ENCODE data around the gene AGBL1.

Gene AGBL1

GRCh38 chr15:86162641-86163040 is 83.0 kb downstream of the AGBL1 start:
- in situ Hi-C loops (cut with MboI; ENCODE audit: low sequenced_read_pairs), result no loop called here

GRCh38 chr15:86163816-86164215 is 84.1 kb downstream of the AGBL1 start:
- in situ Hi-C loops (cut with MboI; ENCODE audit: low sequenced_read_pairs), result no loop called here

DNA sequence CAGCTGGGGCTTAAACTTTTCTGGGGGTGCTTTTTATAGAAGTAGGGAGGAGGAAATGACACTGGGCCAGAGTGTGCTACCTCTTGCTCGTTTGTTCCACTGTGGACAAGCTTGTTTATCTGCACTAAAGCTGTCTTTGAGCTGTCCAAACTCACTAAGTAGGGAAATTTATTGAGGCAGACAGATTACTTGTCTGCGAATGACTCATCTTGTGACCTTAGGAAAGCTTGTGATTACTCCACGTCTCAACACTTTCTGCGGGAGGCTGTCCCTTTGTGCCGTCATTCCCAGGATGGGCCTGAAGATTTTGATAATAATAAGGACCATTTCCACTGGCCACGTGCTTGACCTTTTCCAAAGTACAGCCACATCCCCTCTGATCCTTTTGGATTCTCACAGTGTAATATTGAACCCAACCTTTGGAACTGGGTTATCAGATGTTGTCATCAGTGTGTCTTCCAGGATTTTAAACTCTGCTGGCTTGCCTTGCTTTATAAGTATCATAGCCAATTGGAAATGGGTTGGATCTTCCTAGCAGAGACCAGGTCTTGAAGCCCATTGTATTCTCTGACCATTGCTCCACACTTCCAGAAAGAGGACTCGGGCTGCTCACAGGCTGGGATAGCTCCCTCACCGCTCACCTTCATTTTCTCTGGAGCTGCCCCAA is 84.7 kb downstream of the AGBL1 start:
- in situ Hi-C loops (cut with MboI; ENCODE audit: low sequenced_read_pairs), result no loop called here

GRCh38 chr15:86165265-86166211 is 85.9 kb downstream of the AGBL1 start:
- in situ Hi-C loops (cut with MboI; ENCODE audit: low sequenced_read_pairs), result no loop called here

- in situ Hi-C loops (cut with MboI; ENCODE audit: low sequenced_read_pairs), result no loop called here
Measured at GRCh38 chr15:86167841-86168240, 88.2 kb downstream of the AGBL1 start.

DNA sequence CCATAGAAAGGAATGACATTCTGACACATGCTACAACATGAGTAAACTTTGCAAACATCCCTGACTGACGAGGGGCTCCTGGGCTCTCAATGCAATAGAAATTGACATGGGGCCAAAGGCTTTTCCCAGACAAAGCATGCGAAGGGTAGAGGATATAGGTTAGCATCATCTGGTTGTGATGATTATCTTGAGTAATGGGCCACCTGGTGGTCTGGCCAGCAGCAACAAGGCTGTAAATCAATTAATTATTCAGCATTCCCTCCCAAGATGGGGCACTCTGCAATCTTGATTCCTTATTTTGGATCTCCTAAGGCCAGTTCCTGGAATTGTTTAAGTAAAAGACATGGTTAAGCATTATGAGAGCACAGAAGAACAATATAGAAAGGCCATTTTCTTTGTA is 99.2 kb downstream of the AGBL1 start:
- in situ Hi-C loops (cut with MboI; ENCODE audit: low sequenced_read_pairs), result no loop called here

DNA sequence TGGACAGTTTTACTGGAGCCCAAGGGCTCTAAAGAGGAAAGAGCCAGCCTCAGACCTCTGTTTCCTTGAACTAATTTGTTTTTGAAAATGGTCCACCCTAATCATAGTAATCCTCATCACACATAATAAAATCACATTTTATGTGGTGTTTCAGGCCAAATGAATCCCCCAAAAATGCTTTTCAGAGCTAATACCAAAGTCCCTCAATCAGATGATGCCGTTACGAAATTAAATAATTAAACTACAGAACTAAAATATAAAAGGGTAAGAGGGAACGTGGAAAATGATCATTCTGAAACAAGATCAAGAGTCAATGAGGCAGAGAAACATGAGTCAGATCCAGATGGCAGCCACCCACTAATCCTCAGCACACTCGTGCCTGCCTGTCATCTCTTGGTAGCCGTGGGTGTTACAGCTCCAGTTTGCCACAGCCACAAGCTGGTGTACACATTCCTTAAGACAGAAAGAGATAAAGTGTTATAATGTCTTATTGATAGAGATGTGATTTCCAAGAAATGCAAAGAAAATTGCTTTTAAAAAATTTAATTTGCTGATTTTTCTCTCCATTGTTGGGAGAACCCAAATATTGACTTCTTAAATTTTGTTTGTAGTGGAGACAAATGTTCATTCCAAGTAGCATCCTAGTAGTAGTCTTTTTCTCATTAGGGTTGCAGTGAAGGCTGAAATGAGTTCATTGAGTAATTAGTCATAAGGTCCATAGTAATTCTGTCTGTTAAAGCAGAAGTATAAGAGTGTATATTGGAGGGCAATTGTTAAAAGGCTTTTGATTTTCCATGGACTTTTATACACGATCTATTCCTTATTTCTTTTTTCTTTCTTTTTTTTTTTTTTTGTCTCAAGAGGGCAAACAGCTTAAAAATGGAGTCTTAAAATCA is 104.2 kb downstream of the AGBL1 start:
- in situ Hi-C loops (cut with MboI; ENCODE audit: low sequenced_read_pairs), result no loop called here

GRCh38 chr15:86193716-86194380 is 114.2 kb downstream of the AGBL1 start:
- in situ Hi-C loops (cut with MboI; ENCODE audit: low sequenced_read_pairs), result no loop called here

GRCh38 chr15:86197770-86198169 is 118.1 kb downstream of the AGBL1 start:
- in situ Hi-C loops (cut with MboI; ENCODE audit: low sequenced_read_pairs), result no loop called here

DNA sequence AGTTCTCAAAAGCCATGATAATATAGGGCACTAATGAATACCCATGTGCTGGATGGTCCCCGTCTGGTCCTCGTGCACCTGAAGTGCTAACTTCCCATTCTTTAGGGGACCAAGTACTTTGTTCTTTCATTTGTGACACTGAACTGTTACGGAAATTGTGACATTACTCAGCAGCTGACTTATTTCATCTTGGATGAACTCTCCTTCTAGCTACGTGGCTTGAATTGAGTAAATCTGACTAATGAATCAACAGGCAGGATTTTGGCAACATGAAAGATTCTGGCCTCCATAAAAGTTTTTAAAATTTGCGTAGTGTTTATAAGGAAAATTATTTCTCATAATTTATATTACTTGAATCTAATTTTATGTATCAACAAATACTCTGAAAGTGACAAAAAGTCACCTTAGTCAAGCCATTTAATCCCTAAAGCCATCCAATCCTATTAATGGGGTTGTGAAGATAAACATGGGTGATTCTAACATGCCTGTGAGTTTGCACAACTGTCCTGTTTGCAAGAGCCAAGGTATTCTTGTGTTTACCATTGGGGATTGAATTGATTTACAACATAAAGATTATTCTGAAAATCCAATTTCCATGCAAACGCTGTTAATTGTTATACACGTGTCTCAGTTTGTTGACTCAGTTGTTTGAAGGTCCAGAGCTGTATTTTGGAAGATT is 119.9 kb downstream of the AGBL1 start:
- in situ Hi-C loops (cut with MboI; ENCODE audit: low sequenced_read_pairs), result loop anchor here (25.0 kb wide), 1 partner anchor 337 kb away; no protein-coding TSS in a partner anchor

- in situ Hi-C loops (cut with MboI; ENCODE audit: low sequenced_read_pairs), result loop anchor here (25.0 kb wide), 1 partner anchor 339 kb away; no protein-coding TSS in a partner anchor
Measured at GRCh38 chr15:86201313-86202008, 121.8 kb downstream of the AGBL1 start.

- in situ Hi-C loops (cut with MboI; ENCODE audit: low sequenced_read_pairs), result loop anchor here (25.0 kb wide), 1 partner anchor 341 kb away; no protein-coding TSS in a partner anchor
Measured at GRCh38 chr15:86203462-86203861, 123.8 kb downstream of the AGBL1 start.

DNA sequence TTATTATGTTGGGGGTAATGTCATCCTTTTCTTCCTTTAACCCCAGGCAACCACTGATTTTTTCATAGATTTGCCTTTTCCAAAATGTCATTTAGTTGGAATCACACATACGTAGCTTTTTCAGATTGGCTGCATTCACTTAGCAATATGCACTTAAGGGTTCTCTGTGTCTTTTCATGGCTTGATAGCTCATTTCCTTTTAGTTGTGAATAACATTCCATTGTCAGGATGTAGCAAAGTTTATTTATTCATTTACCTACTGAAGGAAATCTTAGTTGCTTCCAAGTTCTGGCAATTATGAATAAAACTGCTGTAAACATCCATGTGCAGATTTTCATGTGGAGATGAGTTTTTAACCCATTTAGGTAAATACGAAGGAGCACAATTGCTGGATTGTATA is 125.4 kb downstream of the AGBL1 start:
- in situ Hi-C loops (cut with MboI; ENCODE audit: low sequenced_read_pairs), result loop anchor here (25.0 kb wide), 1 partner anchor 343 kb away; no protein-coding TSS in a partner anchor

DNA sequence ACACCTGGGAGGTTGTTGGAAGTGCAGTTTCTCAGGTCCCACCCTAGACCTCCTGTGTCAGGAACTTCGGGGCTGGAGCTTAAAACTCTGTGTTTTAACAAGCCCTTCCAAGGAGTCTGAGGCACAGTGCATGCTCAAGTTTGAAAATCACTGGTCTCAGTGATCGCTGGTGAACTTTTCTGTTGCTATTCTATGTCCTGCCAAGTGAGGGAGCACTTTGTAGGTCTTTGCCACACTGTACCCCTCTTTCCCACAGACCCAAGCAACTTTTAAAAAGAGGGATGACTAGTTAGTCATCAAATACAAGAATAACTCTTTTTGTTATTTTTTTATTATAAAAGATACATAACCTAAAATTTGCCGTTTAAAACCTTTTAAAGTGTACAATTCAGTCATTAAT is 133.7 kb downstream of the AGBL1 start:
- in situ Hi-C loops (cut with MboI; ENCODE audit: low sequenced_read_pairs), result loop anchor here (25.0 kb wide), 1 partner anchor 351 kb away; no protein-coding TSS in a partner anchor

DNA sequence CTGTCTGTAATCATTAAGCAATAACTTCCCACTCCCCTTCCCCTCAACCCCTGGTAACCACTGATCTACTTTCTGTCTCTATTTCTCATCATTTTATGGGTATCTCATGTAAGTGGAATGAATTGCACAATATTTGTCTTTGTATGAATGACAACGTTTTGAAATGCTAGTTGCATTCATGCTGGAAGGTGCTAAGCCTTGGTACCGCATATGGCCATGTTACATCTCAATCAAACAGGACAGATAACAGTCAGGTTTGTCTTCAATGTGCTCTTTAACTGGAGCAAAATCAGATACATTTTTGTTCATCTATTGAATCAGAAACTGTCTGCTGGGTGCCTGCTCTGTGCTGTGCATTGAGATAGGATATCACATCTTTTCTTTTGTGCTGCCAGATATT is 134.2 kb downstream of the AGBL1 start:
- in situ Hi-C loops (cut with MboI; ENCODE audit: low sequenced_read_pairs), result loop anchor here (25.0 kb wide), 1 partner anchor 352 kb away; no protein-coding TSS in a partner anchor

DNA sequence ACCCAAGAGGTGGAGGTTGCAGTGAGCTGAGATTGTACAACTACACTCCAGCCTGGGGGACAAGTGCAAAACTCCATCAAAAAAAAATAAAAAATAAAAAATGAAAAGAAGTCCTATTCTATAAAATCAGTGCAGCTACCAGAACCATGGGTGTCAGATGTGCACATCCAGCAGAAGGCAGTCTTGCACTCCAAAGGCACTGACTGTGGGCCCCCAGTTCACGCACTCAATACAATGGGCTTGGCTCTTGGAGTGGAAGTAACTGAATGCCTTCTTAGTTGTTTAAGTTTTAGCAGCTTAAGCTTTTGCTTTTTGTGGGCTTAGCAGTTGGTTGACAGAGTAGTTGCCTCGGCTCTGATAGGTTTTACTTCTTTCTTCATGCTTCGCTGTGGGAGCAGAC is 141.4 kb downstream of the AGBL1 start:
- in situ Hi-C loops (cut with MboI; ENCODE audit: low sequenced_read_pairs), result loop anchor here (25.0 kb wide), 1 partner anchor 359 kb away; no protein-coding TSS in a partner anchor

GRCh38 chr15:86229306-86229705 is 149.6 kb downstream of the AGBL1 start:
- in situ Hi-C loops (cut with MboI; ENCODE audit: low sequenced_read_pairs), result loop anchor here (25.0 kb wide), 1 partner anchor 508 kb away; no protein-coding TSS in a partner anchor

- in situ Hi-C loops (cut with MboI; ENCODE audit: low sequenced_read_pairs), result loop anchor here (25.0 kb wide), 1 partner anchor 507 kb away; no protein-coding TSS in a partner anchor
Measured at GRCh38 chr15:86229936-86230335, 150.3 kb downstream of the AGBL1 start.
